OCI-LY3 (cell line): Measurements from ENCODE around the gene ADAMTS7.
"Not testable (repeated sequence)": the region's sequence is repeated elsewhere in the genome, so short reads cannot be mapped to it uniquely, and the experiment has no call there.

Experiments used
- H2AFZ ChIP-seq: fragments of 200-600, 300-600 bp; shearing (Covaris generic); 2 replicates; pipeline ENCODE4 v1.6.0; 2014; ENCODE audit warnings: antibody characterized with exemption, low read depth, low read length
- H3K27ac ChIP-seq: fragments of 200-600, 300-600 bp; sonication (generic); 2 replicates; pipeline ENCODE4 v1.5.1; 2014; ENCODE audit warnings: mild to moderate bottlenecking, low read length, moderate library complexity, mixed read lengths
- H3K27me3 ChIP-seq: fragments of 200-600, 300-600 bp; sonication (generic); 2 replicates; pipeline ENCODE4 v1.6.1; 2014; ENCODE audit warnings: low read depth, low read length, mixed read lengths
- H3K36me3 ChIP-seq: fragments of 200-600, 300-600 bp; sonication (generic); replicated peaks from 2 replicates; pipeline ENCODE3; 2014; ENCODE audit warnings: low read depth, low read length, mixed read lengths
- H3K4me1 ChIP-seq: fragments of 300-600, 200-600 bp; sonication (generic); 2 replicates; pipeline ENCODE4 v1.6.1; 2014; ENCODE audit warnings: low read length, mixed read lengths
- H3K4me2 ChIP-seq: fragments of 200-600, 300-600 bp; sonication (generic); 2 replicates; pipeline ENCODE4 v1.6.1; 2014; ENCODE audit warnings: low read length, mixed read lengths
- H3K4me3 ChIP-seq: fragments of 300-600, 200-600 bp; sonication (generic); 2 replicates; pipeline ENCODE4 v1.5.1; 2014; ENCODE audit warnings: antibody characterized with exemption, mild to moderate bottlenecking, low read length, moderate library complexity
- H3K79me2 ChIP-seq: fragments of 300-600, 200-600 bp; shearing (Covaris generic); 2 replicates; pipeline ENCODE4 v1.6.1; 2014; ENCODE audit warnings: mild to moderate bottlenecking, low read length, mixed read lengths
- H3K9ac ChIP-seq: fragments of 300-600, 200-600 bp; shearing (Covaris generic); 2 replicates; pipeline ENCODE4 v1.6.0; 2014; ENCODE audit warnings: mild to moderate bottlenecking, low read length, moderate library complexity
- H3K9me3 ChIP-seq: fragments of 200-600, 300-600 bp; shearing (Covaris generic); 2 replicates; pipeline ENCODE4 v1.6.1; 2014; ENCODE audit warnings: low read length, mixed read lengths; ENCODE audit not compliant: insufficient read depth
- H4K20me1 ChIP-seq: fragments of 200-600, 300-600 bp; sonication (generic); 2 replicates; pipeline ENCODE4 v1.6.1; 2016; ENCODE audit warnings: low read length, mixed read lengths; ENCODE audit not compliant: insufficient read depth
- EZH2phosphoT487 ChIP-seq: fragments of 200-600 bp; shearing (Covaris generic); IDR thresholded peaks from 2 replicates; pipeline ENCODE4 v1.6.1; 2018; ENCODE audit warnings: antibody characterized with exemption, mixed run types, low read depth
- TF ChIP-seq, protein P1 (sequence below): fragments of 200-600, 300-600 bp; sonication (generic); IDR thresholded peaks from 2 replicates; pipeline ENCODE4 v1.5.1; 2014; ENCODE audit warnings: antibody characterized with exemption, low read length, low read depth

ADAMTS7 gene

GRCh38 chr15:78772738-78773137, 38.5 kb downstream of the ADAMTS7 start:
- Histone ChIP-seq H3K27ac (no peak overlapping the region), H4K20me1 (no peaks in the 10 kb centered on the region), H3K4me3 (no peak overlapping the region), H3K79me2 (no peaks in the 10 kb centered on the region), H3K9me3 (no peaks in the 10 kb centered on the region), H3K4me1 (peaks cover 6% of the 10 kb centered on the region), H3K9ac (no peak overlapping the region), H3K27me3 (no peaks in the 10 kb centered on the region), H2AFZ (no peak overlapping the region), H3K4me2 (no peak overlapping the region), H3K36me3 (no peaks in the 10 kb centered on the region)
- TF ChIP-seq, protein P1, sequence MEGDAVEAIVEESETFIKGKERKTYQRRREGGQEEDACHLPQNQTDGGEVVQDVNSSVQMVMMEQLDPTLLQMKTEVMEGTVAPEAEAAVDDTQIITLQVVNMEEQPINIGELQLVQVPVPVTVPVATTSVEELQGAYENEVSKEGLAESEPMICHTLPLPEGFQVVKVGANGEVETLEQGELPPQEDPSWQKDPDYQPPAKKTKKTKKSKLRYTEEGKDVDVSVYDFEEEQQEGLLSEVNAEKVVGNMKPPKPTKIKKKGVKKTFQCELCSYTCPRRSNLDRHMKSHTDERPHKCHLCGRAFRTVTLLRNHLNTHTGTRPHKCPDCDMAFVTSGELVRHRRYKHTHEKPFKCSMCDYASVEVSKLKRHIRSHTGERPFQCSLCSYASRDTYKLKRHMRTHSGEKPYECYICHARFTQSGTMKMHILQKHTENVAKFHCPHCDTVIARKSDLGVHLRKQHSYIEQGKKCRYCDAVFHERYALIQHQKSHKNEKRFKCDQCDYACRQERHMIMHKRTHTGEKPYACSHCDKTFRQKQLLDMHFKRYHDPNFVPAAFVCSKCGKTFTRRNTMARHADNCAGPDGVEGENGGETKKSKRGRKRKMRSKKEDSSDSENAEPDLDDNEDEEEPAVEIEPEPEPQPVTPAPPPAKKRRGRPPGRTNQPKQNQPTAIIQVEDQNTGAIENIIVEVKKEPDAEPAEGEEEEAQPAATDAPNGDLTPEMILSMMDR, result no peak
- TF ChIP-seq EZH2phosphoT487, result no peak

- not testable (repeated sequence) for H2AFZ ChIP-seq, H3K27me3 ChIP-seq, H3K4me3 ChIP-seq, H3K4me2 ChIP-seq, H3K9ac ChIP-seq, H3K4me1 ChIP-seq, H3K79me2 ChIP-seq, H3K36me3 ChIP-seq, H3K9me3 ChIP-seq, H3K27ac ChIP-seq, H4K20me1 ChIP-seq
Observed at GRCh38 chr15:78771436-78772000, 39.7 kb downstream of the ADAMTS7 start.

DNA sequence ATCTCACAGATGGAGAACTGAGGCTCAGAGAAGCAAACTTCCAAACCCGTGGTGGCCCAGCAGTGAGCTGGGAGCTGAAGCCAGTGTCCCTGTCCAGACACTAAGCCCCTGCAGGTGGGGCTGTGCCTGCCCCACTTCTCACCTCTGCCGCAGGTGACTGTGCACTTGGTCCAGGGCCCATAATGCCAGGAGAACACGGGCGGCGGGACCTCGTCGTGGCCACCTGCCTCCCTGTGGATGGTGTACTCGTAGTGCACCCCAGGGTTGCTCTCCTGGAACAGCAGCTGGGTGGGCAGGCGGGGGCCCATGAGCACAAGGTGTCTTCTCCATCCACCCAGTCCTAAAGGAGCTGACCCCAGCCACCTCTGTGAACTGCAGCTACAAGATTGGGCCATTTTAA, 40.2 kb downstream of the ADAMTS7 start:
- H4K20me1 ChIP-seq, H3K79me2 ChIP-seq, H3K4me3 ChIP-seq, H3K4me2 ChIP-seq, H3K4me1 ChIP-seq, H3K27ac ChIP-seq, H3K36me3 ChIP-seq, H2AFZ ChIP-seq, H3K9me3 ChIP-seq, H3K9ac ChIP-seq, H3K27me3 ChIP-seq: not testable (repeated sequence)

DNA sequence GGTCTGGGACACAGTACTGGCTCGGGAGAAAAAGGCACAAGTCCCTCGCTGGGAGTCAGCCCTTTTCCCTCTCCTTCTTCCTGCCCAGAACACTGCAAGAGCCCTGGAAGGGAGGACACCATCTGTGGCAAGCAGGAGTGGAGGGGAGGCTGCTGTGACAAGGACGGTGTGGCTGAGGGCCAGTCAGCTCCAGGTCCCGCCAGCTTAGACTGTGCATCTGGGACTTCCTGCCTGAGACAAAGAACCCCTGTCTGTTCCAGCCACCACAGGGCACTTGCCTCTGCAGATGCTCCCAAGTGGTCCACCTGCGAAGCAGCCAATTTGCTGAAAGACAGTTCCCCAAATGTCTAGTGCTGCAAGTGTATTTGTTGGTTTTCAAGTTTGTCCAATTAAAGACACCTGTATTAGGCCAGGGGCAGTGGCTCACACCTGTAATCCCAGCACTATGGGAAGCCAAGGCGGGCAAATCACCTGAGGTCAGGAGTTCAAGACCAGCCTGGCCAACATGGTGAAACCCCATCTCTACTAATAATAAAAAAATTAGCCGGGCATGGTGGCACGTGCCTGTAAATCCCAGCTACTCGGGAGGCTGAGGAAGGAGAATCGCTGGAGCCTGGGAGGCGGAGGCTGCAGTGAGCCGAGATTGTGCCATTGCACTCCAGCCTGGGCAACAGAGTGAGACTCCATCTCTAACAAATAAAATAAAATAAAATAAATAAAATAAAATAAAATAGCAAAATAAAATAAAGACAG, 41.6 kb downstream of the ADAMTS7 start:
- H3K4me1 ChIP-seq, H3K4me3 ChIP-seq, H4K20me1 ChIP-seq, H2AFZ ChIP-seq, H3K9me3 ChIP-seq, H3K9ac ChIP-seq, H3K27me3 ChIP-seq, H3K36me3 ChIP-seq, H3K27ac ChIP-seq, H3K79me2 ChIP-seq, H3K4me2 ChIP-seq: not testable (repeated sequence)

DNA sequence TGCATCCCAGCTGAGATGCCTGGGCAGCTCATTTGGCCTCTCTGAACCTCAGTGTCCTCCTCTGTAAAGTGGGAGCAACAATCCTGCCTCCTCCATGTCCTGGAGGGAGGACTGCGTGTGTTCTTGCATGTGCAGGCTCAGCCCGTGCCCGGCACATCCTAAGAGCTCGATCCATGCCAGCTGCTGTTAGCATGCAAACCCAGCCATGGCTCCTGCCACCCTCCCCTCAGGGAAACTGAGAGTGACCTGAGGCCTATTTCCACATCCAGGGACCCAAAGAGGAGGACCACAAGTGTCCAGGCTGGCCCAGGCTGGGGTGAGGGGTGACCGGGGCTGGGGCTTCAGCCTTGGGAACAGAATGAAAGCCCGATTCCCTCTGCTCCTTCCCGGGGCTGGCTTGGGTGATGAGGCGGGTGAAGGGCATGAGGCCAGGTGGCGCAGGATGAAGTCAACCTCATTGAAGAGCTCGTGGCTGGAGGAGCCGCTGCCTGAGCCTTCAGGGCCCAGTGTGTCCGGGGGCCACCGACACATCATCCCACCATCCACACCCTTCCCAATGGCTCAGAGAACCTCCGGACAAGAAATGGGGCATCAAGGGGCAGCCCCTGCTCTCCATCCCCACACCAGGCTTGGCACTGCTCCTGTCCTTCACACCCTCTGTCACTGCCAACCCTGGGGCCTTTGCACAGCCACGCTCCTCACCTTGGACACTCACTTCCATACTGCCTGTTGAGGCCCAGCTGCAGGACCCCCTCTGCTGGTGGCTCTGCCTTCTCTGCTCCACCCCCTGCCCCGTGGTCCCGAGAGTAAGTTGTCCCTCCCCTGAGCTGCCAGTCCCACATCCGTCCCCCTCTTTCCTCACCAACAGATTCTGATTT, 42.5 kb downstream of the ADAMTS7 start:
- Histone ChIP-seq H2AFZ (no peak overlapping the region; the same call in 1 of the 2 replicates), H3K4me1 (peaks cover 2% of the 10 kb centered on the region; the same call in 1 of the 2 replicates), H3K36me3 (no peaks in the 10 kb centered on the region), H3K4me3 (no peak overlapping the region), H3K27ac (no peak overlapping the region), H3K9ac (no peak overlapping the region), H3K4me2 (no peak overlapping the region), H3K27me3 (no peaks in the 10 kb centered on the region), H3K79me2 (no peaks in the 10 kb centered on the region), H3K9me3 (no peaks in the 10 kb centered on the region), H4K20me1 (no peaks in the 10 kb centered on the region)
- TF ChIP-seq, protein P1, result no peak
